Fibroblast of gingiva (primary cell): ENCODE results near the gene GNPTAB.
"Not testable (repeated sequence)": the region's sequence is repeated elsewhere in the genome, so short reads cannot be mapped to it uniquely, and the experiment has no call there.

Experiments used
- DNase-seq: peaks from one replicate; pipeline ENCODE4 v3.0.0-alpha.2; 2011; ENCODE audit warnings: low read depth

The GNPTAB gene

DNA sequence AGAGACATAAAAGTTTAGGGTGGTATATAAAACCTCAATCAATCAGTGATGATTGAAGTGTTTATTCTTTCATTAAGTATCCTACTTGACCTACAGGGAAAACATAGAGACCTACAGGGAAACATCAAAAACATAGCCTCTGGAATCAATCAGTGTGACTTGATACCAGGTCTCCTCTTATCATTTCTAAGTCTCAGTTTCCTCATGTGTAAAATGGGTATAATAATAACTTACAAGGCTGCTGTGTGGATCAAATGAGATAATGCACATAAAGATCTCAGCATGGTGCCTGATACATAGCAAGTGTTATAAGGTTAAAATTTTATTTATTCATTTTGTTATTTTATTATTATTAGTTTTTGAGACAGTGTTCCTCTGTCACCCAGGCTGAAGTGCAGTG is 22.2 kb upstream of the GNPTAB start:
- DNase-seq, result no peak

- DNase-seq, result no peak
These were observed 19.4 kb upstream of the GNPTAB start for GRCh38 chr12:101850199-101850598.

DNA sequence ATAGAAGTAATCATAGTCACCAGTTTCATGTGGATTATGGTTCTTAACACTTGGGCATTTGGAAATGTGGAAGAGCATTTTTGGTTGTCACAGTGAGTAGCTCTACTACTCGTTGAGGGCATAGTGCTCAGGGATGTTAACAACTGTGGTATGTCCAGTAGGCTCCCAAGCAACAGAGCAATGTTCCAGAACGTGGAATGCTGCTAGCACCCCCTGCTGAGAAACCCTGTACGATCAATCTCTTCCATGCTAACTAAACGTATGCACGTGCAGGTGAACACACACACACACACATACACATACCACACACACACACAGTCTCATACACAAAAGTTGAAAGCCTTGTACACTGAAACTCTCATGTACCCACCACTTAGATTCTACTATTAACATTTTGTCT is 16.6 kb upstream of the GNPTAB start:
- DNase-seq, result no peak

- DNase-seq, result no peak
These were observed 14.5 kb upstream of the GNPTAB start for GRCh38 chr12:101845137-101845711.

- DNase-seq, result no peak
These were observed 10.3 kb upstream of the GNPTAB start for GRCh38 chr12:101841069-101841468.

- peak; percentile 52 for DNase-seq
These were observed 8.8 kb upstream of the GNPTAB start for GRCh38 chr12:101839324-101840283.

- no peak for DNase-seq
These were observed 8.0 kb upstream of the GNPTAB start for GRCh38 chr12:101838628-101839323.

DNA sequence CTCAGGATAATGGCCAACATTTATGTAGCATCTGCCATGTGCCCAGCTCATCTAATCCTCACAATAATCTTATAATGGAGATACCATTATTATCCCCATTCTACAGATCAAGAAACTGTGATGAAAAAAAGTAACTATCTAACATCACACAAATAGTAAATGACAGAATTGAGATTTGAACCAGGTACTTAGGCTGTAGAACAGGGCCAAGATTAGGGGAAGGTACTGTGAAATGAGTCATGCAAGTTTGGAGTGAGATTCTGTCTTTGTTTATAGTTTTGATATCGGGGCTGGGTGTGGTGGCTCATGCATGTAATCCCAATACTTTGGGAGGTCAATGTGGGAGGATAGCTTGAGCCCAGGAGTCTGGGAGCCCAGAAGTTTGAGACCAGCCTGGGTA is 1.3 kb upstream of the GNPTAB start:
- DNase-seq, result no peak

- DNase-seq, result no peak
These were observed 956 bp downstream of the GNPTAB start for GRCh38 chr12:101829639-101830366.

GRCh38 chr12:101828463-101829196 is 2.1 kb downstream of the GNPTAB start:
- DNase-seq, result no peak

DNA sequence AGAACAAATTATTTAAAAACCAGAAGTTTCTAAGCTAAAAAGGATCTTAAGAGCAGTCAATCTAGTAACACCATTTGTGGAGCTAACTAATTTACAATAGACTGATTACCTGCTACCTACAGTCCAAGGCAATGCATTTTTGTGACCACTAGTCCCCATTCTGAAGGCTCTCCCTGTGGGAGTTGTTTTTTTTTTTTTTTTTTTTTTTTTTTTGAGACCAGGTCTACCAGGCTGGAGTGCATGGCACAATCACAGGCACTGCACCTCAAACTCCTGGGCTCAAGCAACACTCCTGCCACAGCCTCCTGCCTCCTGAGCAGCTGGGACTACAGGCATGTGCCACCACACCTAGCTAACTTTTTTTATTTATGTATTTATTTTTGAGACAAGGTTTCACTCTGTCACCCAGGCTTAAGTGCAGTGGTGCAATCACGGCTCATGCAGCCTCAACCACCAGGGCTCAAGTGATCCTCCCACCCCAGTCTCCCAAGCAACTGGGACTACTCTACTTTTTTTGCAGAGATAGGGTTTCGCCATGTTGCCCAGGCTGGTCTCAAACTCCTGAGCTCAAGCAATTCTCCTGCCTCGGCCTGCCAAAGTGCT is 3.9 kb downstream of the GNPTAB start:
- no peak for DNase-seq

DNA sequence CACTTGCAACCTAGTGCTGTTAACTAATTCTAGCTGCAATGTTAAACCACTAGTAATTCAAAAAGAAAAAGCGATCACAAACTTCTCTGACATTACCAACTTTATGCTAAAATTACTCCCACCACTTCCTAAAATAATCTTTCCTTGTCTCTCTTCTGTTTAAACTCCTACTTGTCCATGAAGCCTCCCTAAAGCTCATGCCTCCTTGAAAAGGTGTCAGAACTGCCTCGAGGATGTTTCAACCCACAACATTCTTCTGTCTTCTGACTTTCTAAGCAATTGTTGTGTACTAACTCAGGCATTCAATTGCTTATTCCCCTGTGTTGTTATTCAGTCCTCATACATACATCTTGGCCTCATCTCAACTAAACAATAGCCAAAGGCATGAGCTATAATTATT is 5.9 kb downstream of the GNPTAB start:
- DNase-seq, result no peak

GRCh38 chr12:101823891-101824290 is 6.9 kb downstream of the GNPTAB start:
- peak; percentile 9 for DNase-seq

DNA sequence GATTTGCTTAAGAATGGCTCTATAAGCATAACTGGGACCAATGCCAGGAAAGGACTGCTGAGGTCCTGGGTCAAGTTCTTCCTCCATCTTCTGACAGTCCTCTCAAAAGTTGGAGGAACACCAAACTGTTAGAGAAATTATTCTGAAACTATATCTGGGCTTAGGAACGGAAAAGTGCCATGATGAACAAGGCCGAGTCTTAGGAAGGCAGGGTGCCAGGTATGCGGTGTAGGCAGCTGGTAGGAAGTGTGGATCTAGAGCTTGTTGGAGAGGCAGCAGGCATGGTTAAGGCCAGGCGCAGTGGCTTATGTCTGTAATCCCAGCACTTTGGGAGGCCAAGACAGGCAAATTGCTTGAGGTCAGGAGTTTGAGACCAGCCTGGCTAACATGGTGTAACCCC is 7.7 kb downstream of the GNPTAB start:
- no peak for DNase-seq

DNA sequence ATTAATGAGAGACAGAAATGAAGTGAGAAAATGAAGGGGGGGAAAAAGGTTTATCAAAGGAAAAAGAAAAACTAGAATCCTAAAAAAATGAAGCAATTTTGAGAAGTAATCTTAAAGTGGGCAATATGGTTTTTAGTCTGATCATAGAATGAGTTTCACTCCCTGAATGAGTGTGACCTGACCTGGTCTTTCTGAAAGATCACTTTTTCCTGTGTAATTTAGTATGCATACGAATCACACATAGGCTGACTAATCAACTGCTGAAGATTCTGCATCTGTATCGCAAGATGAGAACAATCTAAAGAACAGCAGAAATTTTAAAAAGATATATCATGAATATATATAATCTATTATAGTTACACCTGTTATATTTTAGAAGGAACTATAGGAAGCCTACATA is 11.3 kb downstream of the GNPTAB start:
- no peak for DNase-seq

DNA sequence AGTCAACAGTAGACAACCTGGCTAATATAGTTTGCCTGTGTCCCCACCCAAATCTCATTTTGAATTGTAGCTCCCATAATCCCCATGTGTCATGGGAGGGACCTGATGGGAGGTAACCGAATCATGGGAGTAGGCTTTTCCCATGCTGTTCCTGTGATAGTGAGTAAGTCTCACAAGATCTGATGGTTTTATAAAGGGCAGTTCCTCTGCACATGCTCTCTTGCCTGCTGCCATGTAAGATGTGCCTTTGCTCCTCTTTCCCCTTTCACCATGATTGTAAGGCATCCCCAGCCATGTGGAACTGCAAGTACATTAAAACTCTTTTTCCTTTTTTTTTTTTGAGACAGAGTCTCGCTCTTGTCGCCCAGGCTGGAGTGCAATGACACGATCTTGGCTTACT is 12.1 kb downstream of the GNPTAB start:
- DNase-seq, result not testable (repeated sequence)

GRCh38 chr12:101813117-101813516 is 17.6 kb downstream of the GNPTAB start:
- peak; percentile 70 for DNase-seq

- DNase-seq, result not testable (repeated sequence)
These were observed 18.0 kb downstream of the GNPTAB start for GRCh38 chr12:101812716-101813115.

DNA sequence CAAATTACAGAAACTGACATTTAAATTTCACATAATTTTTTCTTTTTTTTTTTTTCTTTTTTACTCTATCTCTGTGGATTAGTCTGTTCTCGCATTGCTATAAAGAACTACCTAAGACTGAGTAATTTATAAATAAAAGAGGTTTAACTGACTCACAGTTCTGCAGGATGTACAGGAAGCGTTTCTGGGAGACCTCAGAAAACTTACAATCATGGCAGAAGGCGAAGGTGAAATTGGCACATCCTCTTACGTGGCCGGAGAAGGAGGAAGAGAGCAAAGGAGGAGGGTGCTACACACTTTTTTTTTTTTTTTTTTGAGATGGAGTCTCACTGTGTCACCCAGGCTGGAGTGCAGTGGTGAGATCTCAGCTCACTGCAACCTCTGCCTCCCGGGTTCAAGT is 19.4 kb downstream of the GNPTAB start:
- not testable (repeated sequence) for DNase-seq

DNA sequence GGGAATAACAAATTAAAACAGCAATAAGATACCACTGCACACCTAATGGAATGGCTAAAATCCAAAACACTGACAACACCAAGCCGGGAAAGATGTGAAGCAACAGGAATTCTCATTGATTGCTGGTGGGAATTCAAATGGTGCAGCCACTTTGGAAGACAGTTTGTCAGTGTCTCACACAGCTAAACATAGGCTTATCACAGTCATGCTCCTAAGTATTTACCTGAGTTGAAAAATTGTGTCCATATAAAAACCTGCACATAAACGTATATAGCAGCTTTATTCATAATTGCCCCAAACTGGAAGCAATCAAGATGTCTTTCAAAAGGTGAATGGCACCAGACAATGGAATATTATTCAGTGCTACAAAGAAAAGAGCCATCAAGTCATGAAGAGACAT is 21.6 kb downstream of the GNPTAB start:
- DNase-seq, result no peak

DNA sequence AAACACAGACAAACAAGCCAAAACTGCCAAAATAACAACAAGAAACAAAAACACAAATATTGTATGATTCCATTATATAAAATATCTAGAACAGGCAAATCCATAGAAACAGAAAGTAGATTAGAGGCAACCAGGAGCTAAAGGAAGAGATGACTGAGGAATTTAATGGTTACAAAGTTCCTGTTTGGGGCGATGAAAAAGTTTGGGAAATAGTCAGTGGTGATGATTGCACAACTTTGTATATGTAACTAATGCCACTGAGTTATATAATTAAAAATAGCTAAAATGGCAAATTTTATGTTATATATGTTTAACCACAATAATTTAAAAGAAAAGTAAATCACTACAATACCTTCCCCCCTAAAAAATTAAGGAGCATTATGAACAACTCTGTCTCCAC is 24.5 kb downstream of the GNPTAB start:
- no peak for DNase-seq
